ENCODE measurements around the gene GRK5.

- TF ChIP-seq CTCF (IDR thresholded peaks at IDR 0.05; ENCODE audit: low read depth, low read length) (no peak), EZH2phosphoT487 (IDR thresholded peaks at IDR 0.05; ENCODE audit: low read depth) (no peak)
Observed at GRCh38 chr10:119268871-119269506, 61.6 kb downstream of the GRK5 start.

Data from OCI-LY3 (cell line).